Hepatic stellate cell (primary cell): Measurements from ENCODE around the gene CELSR3.

ENCODE experiments used
- DNase-seq: peaks from one replicate; pipeline ENCODE4 v3.0.0; 2011; ENCODE audit warnings: low spot score

Gene CELSR3

DNA sequence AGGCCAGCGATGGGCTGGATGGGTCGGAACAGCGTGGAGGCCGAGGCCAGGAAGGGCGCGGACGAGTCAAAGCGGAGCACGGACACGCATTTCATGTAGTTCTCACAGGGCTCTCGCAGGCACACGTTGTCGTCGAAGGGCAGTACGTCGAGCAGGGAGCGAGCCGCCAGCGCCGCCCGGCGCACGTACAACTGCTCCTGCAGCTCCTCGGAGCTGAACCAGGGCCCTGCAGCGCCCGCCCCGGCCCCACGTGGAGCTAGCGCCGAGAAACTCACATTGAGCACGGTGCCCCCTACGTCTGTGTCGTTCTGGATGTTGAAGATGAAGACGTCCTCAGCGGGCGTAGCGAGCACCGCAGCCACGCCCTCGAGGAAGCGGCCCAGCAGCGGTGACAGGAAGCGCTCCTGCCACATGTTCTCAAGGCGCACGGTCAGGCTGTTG is 5.8 kb downstream of the CELSR3 start:
- DNase-seq: no peak

DNA sequence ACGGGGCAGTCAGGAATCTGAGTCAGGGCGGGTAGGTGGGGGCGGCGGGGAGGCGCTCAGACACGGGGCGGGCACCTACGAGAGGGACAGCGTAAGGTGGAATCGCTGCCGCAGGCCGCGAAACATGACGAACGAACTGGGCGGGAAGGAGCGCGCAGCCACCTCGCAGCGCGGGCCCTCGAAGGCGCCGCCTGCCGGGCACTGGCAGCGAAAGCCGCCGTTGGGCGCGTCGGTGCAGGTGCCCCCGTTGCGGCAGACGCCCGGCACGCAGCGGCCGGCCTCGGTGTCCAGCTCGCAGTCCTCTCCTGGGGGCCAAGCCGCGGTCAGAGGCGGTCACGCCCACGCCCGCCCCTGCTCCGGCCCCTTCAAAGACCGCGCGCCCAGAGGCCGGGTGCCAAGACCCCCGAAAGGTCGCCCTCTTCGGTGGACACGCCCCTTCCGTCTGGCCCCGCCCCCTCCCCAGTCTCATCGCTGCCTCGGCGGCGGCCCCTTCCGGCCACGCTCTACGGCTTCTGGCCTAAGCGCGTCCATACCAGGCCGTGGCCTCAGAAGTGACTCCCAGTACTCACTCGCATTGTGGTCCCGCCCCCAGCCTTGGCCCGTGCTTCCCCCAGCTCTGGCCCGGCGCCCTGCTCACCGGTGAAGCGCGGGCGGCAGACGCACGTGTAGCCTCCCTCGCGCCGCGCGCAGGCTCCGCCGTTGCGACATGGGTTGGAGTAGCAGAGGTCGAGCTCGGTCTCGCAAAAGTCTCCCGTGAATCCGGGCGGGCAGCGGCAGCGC is 6.4 kb downstream of the CELSR3 start:
- DNase-seq: peak; percentile 93

DNA sequence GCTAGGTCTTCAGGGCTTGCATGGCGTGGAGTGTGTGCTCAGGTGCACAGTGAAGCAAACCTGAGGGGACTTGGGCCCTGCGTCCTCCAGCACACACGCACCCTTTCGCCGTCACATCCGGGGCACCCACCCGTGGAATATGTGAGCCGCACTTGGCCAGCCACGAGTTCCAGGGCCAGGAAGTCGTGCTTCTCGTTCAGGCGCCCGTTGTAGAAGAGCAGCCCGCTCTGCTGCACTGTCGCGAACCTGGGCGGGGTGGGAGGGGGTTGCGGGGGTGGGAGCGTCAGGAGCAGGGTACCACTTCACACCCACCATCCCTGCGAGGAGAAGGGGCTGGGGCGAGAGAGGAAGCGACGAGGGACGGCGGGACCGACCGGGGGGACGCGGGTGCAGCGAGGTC is 7.1 kb downstream of the CELSR3 start:
- no peak for DNase-seq

DNA sequence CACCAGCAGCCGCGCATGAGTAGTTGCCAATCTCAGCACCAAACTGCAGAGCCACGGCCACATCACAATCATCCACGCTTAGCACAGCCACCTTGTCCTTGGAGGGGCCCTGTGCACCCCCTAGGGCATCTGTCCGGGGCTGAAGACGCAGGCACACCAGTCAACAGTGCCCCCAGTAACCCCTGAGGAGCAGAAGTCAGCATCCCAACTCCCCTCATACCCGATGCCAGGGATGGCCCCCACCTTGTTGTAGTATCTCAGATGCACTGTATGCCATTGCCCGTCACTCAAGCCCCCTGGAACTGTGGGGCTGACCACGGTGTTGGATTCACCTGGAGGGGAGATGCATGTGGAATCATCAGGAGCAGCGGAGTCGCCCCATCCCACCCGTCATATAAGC is 7.6 kb downstream of the CELSR3 start:
- no peak for DNase-seq

GRCh38 chr3:48652923-48653715 is 9.6 kb downstream of the CELSR3 start:
- DNase-seq: no peak

GRCh38 chr3:48651771-48652170 is 10.9 kb downstream of the CELSR3 start:
- no peak for DNase-seq

DNA sequence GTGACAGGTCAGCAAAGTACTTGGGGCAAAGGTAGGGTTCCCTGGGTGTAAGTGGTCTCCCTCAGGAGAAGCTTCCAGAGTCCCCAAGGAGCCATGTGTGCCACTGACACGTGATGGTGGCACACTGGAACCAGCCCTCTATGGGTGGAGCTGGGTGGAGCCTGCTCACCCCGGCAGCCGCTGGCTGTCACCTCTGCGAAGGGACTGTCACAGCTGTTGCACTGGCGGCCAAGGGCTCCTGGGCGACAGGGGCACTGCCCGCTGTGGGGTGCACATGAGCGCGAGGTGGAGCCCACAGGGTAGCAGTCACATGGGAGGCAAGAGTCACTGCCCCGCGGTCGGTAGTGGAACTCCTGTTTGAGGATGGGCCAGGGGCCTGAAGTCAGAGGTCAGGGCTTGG is 12.0 kb downstream of the CELSR3 start:
- DNase-seq: no peak

GRCh38 chr3:48648188-48648850 is 14.4 kb downstream of the CELSR3 start:
- no peak for DNase-seq

DNA sequence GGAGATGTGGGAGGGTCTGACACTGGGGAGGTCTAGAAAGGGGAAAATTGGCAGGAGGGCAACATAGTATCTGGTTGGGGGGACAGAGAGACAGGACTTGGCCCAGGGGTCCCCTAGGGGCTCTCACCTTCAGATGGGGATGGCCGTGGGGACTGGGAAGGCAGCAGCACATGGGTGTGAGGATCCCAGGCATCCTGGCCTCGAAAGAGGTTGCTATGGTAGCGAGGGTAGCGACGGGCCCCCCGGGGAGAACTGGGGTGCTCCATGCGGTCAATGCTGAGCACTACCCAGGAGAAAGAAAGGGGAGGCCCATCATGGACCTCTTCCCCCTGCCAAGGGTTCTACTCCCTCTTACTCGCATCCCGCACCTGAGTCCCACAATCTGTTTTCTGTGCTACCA is 15.0 kb downstream of the CELSR3 start:
- no peak for DNase-seq

DNA sequence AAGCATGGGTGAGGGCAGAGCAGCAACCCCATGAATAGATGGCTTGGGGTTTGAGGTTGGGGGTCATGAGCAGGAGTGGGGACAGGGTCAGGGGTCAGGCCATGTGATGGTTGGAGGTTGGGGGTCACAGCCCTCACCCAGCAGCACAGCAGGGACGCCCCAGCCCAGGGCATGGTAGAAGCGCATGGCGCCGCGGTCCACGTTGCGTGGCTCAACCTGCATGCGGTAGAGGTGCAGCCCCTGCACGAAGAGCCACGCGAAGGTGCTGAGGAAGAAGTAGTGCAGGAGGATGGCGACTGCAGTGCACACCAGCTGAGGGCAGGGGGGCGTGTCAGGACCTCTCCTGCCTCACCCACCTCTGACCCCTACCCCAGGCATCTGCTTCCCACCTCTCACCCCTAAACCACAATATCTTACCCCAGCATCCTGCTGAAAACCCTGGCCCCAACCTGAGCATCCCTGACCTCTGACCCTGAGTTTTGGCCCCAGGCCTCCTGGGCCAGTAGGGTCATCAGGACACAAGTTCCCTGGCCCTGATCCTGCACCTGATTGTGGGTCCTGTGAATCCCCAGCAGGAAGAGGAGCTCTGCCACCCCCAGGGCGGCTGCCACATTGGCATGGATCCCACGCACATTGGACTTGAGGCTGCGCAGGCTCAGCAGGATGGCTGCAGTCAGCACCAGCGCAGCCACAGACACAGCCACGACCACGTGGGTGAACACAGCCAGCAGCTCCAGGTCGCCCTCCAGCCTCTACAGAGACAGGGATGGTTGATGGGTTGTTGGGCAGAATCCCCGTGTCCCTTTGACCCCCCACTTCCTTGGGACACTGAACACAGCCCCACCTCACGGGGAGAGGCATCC is 17.6 kb downstream of the CELSR3 start:
- DNase-seq: no peak

- DNase-seq: no peak
Measured at GRCh38 chr3:48642605-48643004, 20.1 kb downstream of the CELSR3 start.

DNA sequence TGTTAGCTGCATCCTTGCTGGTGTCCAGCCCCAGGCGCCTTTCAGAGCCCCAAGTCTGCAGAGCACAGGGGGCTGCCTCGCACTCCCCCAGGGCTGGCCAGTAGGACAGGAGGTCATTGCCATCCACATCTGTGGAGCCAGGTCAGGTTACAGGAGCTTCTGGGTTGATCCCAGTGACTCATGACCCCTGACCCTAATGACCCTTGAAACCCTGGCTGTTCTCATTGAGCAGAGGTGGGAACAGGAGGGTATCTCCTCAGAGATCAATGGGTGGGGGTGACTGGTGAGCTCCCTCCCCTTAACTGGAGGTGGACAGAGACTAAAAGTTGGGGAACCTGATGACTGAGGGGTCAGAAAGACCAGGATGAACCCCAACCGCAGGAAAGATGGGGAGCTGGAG is 21.3 kb downstream of the CELSR3 start:
- DNase-seq: no peak

DNA sequence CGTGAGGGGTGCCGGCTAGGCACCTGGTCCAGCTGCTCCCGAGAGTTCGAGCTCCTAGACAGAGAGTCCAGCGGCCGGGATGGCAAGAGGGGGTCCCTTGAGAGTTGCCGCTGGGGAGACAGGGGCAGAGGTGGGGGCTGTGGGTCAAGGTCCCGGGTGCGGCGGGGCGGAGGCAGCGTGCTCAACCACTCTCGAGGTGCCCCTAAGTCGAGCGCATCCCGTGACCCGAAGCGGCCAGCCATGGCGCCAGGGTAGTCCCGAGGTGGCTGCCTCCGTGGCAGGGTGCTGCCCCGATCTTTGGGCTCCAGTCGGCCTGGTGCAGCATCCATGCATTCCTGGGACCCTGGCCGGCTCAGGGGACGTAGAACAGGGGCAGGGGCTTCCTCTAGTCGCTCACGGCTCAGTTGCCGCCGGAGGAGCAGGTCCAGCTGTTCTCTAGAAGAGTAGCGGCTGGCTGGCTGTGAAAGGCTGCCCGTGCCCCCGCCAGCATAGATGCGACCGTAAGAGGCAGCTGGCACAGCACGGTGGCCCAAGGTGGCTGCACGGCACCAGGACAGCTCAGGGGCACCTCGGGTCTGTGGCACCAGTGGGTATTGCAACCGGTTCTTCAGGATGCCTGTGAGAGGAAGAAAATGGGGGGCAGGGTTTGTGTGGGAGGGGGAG is 22.6 kb downstream of the CELSR3 start:
- DNase-seq: no peak

- DNase-seq: no peak
Measured at GRCh38 chr3:48637305-48637704, 25.4 kb downstream of the CELSR3 start.

GRCh38 chr3:48636149-48636655 is 26.5 kb downstream of the CELSR3 start:
- DNase-seq: no peak

GRCh38 chr3:48635222-48636021 is 27.3 kb downstream of the CELSR3 start, which contains the start of gene SLC26A6:
SLC26A6 (minus strand) TSS chr3:48635461; CDS start chr3:48635393, 68 bp downstream.
- DNase-seq: peak; percentile 100

- DNase-seq: peak; percentile 90
Measured at GRCh38 chr3:48634661-48635221, 27.9 kb downstream of the CELSR3 start.

GRCh38 chr3:48633743-48634142 is 28.9 kb downstream of the CELSR3 start:
- no peak for DNase-seq

DNA sequence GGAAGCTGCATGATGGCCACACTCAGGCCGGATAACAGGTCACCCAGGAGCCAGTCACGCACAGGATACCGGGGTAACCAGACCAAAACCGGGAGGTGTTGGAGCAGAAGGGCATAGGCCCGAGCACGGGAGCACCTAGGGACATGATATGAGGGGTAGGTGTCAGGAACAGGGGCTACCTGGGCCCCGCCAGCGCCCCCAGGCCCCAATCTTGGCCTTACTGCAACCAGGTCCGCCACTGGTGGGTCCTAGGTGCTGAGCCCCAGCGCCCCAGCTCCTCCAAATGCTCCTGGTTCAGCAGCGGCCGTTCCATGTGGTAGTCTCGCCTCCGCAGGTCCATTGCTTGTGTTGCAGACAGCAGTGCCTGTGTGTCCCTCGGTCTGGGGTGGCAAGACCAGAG is 29.4 kb downstream of the CELSR3 start:
- DNase-seq: no peak
